GM12891 (cell line): Measurements from ENCODE around the gene TNFAIP3.
A peak's percentile ranks its signal among the peaks of the same experiment; 100 is the strongest.

ENCODE experiments used
- DNase-seq: peaks from one replicate; pipeline ENCODE4 v3.0.0; 2011; ENCODE audit warnings: low spot score; ENCODE audit not compliant: insufficient read length
- FAIRE-seq: peaks from 2 replicates; lab custom pipeline; 2011; peaks lifted over from hg19 to GRCh38; lab: Jason Lieb, UNC
- PAX5 ChIP-seq: IDR thresholded peaks from 2 replicates; pipeline ENCODE4 v1.6.1; 2011; ENCODE audit warnings: low read length, moderate library complexity, mild to moderate bottlenecking; ENCODE audit not compliant: insufficient read depth, severe bottlenecking
- POLR2A ChIP-seq: IDR thresholded peaks from 2 replicates; pipeline ENCODE4 v1.6.1; 2011; ENCODE audit warnings: low read depth, low read length, control low read depth
- POLR2AphosphoS5 ChIP-seq: IDR thresholded peaks from 2 replicates; pipeline ENCODE4 v1.6.1; 2011; ENCODE audit warnings: low read depth, low read length, control low read depth
- POU2F2 ChIP-seq: IDR thresholded peaks from 2 replicates; pipeline ENCODE4 v1.6.1; 2011; ENCODE audit warnings: low read depth, mild to moderate bottlenecking, control low read depth, low read length, moderate library complexity
- SPI1 ChIP-seq: IDR thresholded peaks from 2 replicates; pipeline ENCODE4 v1.6.1; 2011; ENCODE audit warnings: low read depth, low read length, control low read depth
- TAF1 ChIP-seq: IDR thresholded peaks from 2 replicates; pipeline ENCODE4 v1.6.1; 2011; ENCODE audit warnings: low read depth, low read length, control low read depth

TNFAIP3 gene

DNA sequence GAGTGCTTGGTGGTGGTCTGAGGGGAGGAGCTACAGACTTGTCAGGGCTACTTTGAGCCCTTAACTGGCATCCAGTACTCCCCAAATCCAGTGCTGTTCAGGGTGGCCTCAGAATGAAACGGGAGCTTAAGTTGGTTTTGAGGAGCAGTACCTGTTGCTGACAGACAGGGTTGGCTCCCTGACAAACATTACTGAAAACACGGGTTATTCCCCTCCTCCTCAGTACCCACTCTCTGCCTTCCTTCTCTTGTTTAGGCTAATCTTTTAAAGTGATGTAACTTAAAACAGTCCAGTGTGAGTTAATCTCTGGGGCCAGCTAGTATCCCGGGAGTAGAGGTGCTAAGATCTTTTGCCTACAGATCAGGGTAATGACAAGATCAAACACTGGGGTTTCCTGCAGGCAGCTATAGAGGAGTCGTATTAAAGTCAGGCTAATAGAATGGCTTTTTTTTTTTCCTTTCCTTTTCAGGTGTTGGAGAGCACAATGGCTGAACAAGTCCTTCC lies 3.7 kb downstream of the TNFAIP3 start:
- TF ChIP-seq POU2F2: no peak
- peak; percentile 49; the same call in 1 of the 2 replicates for TF ChIP-seq TAF1
- TF ChIP-seq SPI1: no peak
- TF ChIP-seq POLR2AphosphoS5: peak; percentile 70
- no peak for TF ChIP-seq PAX5
- TF ChIP-seq POLR2A: peak; percentile 78
- DNase-seq (no peak), FAIRE-seq (no peak)

DNA sequence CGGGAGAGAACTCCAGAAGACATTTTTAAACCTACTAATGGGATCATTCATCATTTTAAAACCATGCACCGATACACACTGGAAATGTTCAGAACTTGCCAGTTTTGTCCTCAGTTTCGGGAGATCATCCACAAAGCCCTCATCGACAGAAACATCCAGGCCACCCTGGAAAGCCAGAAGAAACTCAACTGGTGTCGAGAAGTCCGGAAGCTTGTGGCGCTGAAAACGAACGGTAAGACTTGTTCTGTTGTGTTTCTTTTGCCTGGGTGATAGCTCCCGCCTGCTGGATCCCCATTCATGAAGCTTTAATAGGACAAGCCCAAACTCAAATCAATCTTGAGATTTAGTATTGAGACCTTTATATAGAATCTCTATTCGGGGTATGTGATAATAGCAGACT lies 4.2 kb downstream of the TNFAIP3 start:
- no peak for DNase-seq
- TF ChIP-seq POLR2AphosphoS5 (no peak), POU2F2 (no peak), SPI1 (no peak), POLR2A (no peak), TAF1 (no peak), PAX5 (no peak)
- FAIRE-seq: no peak

DNA sequence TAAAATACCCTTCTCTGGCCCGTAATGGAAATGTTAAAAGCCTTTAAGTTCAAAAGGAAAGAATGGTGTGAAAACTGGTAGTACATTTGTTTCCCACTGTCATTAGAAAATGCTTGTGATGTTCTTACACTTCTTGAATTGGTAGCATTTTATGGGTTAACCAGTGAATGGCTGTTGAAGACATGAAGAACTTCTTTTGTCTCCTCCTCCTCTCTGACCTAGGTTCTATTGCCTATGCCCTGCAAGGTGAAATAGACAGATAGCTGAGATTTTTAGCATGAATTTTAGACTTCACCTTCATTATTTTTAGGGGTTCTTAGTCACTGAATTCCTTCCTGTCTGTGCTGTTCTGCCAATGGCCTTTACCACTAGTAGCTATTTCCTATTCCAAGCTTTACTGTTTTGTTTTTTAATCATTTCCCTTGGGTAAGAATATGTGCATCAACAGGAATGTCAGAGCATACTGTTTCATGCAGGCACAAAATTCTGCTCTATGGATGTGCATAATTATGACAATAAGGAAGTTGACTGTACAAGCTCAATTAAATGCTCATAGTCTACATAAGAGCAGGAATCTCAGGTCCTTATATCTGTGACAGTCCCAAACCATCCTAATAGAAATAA lies 4.9 kb downstream of the TNFAIP3 start:
- DNase-seq (no peak), FAIRE-seq (peak; percentile 38)
- no peak for TF ChIP-seq SPI1
- TF ChIP-seq POLR2A: no peak
- TF ChIP-seq POLR2AphosphoS5: no peak
- no peak for TF ChIP-seq TAF1
- no peak for TF ChIP-seq PAX5

- TF ChIP-seq SPI1 (no peak), PAX5 (no peak), POLR2AphosphoS5 (no peak)
- no peak for FAIRE-seq
- DNase-seq: no peak
Measured at GRCh38 chr6:137872581-137873115, 5.6 kb downstream of the TNFAIP3 start.

DNA sequence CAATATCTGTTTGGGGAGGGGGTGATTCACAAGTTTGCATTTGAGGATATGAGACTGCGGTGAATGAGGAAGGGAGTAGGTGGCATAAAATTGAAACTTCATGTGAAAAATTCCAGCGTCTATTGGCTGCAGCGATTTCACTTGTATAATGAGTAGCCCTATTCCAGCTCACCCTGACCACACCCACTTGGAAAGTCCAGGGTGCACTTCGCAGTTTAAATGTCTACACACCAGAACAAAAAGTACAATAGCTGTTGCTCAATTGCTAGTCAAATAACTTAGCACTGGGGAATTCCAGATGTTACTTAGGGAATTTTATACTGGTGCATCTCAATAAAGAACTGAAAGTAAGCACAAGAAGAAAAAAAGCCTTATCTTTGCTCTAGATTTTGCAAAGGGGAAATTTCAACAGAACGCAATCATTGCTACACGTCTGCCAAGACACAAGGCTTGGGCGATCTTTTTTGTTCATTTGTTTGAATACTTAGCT lies 6.3 kb downstream of the TNFAIP3 start:
- no peak for TF ChIP-seq TAF1
- TF ChIP-seq PAX5: no peak
- TF ChIP-seq POU2F2: peak; percentile 27; the same call in 1 of the 2 replicates
- TF ChIP-seq SPI1: peak; percentile 84
- 0 out of 2 replicates have a peak, but pooled peaks have one; percentile 19 for TF ChIP-seq POLR2AphosphoS5
- peak; percentile 62; the same call in 1 of the 2 replicates for TF ChIP-seq POLR2A
- DNase-seq: no peak
- FAIRE-seq: peak; percentile 85

GRCh38 chr6:137874204-137875057 lies 7.4 kb downstream of the TNFAIP3 start:
- FAIRE-seq (peak; percentile 90), DNase-seq (no peak)
- TF ChIP-seq PAX5 (no peak), TAF1 (no peak), POU2F2 (no peak), SPI1 (no peak), POLR2AphosphoS5 (no peak), POLR2A (peak; percentile 77)

- DNase-seq (no peak), FAIRE-seq (no peak)
- TF ChIP-seq POLR2AphosphoS5: 0 out of 2 replicates have a peak, but pooled peaks have one; percentile 23
- no peak for TF ChIP-seq SPI1
Measured at GRCh38 chr6:137875058-137875520, 8.0 kb downstream of the TNFAIP3 start.

DNA sequence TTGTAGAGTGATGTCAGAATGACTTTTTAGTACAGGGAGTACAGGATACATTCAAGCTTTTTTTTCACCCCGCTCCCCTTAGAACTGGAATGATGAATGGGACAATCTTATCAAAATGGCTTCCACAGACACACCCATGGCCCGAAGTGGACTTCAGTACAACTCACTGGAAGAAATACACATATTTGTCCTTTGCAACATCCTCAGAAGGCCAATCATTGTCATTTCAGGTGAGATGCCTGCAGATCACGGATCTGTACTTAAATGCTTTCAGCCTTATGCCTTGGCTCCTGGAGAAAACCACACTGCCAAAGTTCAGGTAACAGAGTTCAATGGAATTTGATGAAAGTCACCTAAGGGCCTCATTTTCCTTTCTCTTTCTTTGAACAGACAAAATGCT lies 8.5 kb downstream of the TNFAIP3 start:
- peak; percentile 35 for FAIRE-seq
- TF ChIP-seq POU2F2 (no peak), POLR2A (peak; percentile 52; the same call in 1 of the 2 replicates)
- DNase-seq: no peak

GRCh38 chr6:137876547-137876946 lies 9.5 kb downstream of the TNFAIP3 start:
- no peak for DNase-seq
- no peak for TF ChIP-seq POLR2AphosphoS5
- no peak for FAIRE-seq

DNA sequence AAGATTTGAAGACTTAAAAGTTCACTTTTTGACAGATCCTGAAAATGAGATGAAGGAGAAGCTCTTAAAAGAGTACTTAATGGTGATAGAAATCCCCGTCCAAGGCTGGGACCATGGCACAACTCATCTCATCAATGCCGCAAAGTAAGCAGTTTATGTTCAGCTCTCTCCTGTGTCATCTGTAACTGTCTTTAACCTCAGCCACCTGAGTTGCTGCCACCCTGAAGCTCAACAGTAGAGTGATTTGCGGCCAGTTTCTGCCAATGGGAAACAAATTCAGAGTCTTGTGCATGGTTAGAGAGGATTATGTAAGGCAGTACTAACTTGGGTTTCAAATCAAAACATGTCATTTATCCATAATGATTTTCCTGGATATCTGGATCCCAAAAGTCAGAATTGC lies 10.1 kb downstream of the TNFAIP3 start:
- DNase-seq (no peak), FAIRE-seq (no peak)
- no peak; the same call in 1 of the 2 replicates for TF ChIP-seq POLR2A
- TF ChIP-seq POLR2AphosphoS5: no peak
- no peak for TF ChIP-seq TAF1
- TF ChIP-seq POU2F2: no peak
- TF ChIP-seq PAX5: no peak
- no peak for TF ChIP-seq SPI1
